Mesodermal cell (in vitro differentiated cells): ENCODE results near the gene SCYGR3.

Source experiments
- H3K27ac ChIP-seq: 2 replicates; pipeline ENCODE4 v1.7.0; 2013; ENCODE audit warnings: mild to moderate bottlenecking, low read depth, low read length, moderate library complexity; ENCODE audit not compliant: severe bottlenecking
- H3K36me3 ChIP-seq: 2 replicates; pipeline ENCODE4 v1.7.1; 2013; ENCODE audit warnings: mild to moderate bottlenecking, low read length, moderate library complexity; ENCODE audit not compliant: control insufficient read depth, insufficient read depth
- H3K4me1 ChIP-seq: one replicate; pipeline ENCODE4 v1.7.1; 2013; ENCODE audit warnings: mild to moderate bottlenecking, low read length; ENCODE audit not compliant: insufficient read depth, control insufficient read depth, poor library complexity, severe bottlenecking
- H3K4me3 ChIP-seq: 2 replicates; pipeline ENCODE4 v1.7.0; 2013; ENCODE audit warnings: low read length, control low read depth, mild to moderate bottlenecking; ENCODE audit not compliant: insufficient read depth, poor library complexity, severe bottlenecking; ENCODE audit errors: extremely low read depth
- H3K9me3 ChIP-seq: 2 replicates; pipeline ENCODE4 v1.7.1; 2013; ENCODE audit warnings: mild to moderate bottlenecking, low read length, moderate library complexity; ENCODE audit not compliant: control insufficient read depth
- WGBS, 2 experiments: methylation state at CpG; one replicate each; pipeline ENCODE4 v1.1.5; 2013; ENCODE audit warnings: missing lambda C conversion rate in 2 of 2; ENCODE audit not compliant: insufficient coverage in 2 of 2; 5-methylcytosine and 5-hydroxymethylcytosine counted together

Gene SCYGR3

GRCh38 chr2:227566012-227566411 is 48.6 kb downstream of the SCYGR3 start:
- 25 to 46% methylated on average over 1 of the region's 3 CpGs for WGBS, 2 experiments
- no peak overlapping the region for H3K4me3 ChIP-seq
- peaks cover 9% of the 10 kb centered on the region for H3K4me1 ChIP-seq
- H3K36me3 ChIP-seq = peaks cover 7% of the 10 kb centered on the region
- no peaks in the 10 kb centered on the region for H3K9me3 ChIP-seq
- no peak overlapping the region for H3K27ac ChIP-seq

DNA sequence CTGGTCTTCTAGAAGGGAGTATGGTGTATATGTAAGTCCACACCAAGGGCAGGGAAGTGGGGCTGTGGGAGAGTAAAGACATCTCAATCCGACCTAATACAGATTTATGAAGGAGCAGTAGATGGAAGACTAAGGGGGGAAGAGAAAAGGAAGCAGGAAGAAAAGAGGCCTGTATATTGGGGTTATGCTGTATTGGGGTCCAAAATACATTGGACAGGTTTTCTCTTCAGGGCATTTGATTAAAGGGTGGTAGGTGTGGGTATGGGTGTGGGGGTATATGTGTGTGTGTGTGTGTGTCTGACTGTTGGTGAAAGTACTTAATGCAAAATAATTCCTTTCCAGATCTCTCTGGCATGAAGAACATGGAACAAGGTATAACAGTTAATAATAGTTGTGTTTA is 49.6 kb downstream of the SCYGR3 start:
- Histone ChIP-seq H3K9me3 (no peaks in the 10 kb centered on the region), H3K36me3 (peaks cover 7% of the 10 kb centered on the region), H3K4me3 (no peak overlapping the region), H3K27ac (no peak overlapping the region), H3K4me1 (no peaks in the 10 kb centered on the region)
- WGBS, 2 experiments = 90 to 100% methylated on average over 1 of the region's 1 CpG
